Cerebellar nuclear complex (tissue), 1 donor: ENCODE data around the gene XRRA1.
"Not testable (repeated sequence)": the region's sequence is repeated elsewhere in the genome, so short reads cannot be mapped to it uniquely, and the experiment has no call there.

Experiments
- DNase-seq, 2 experiments: peaks; one replicate each; lab custom pipeline; 2025; lab: John Stamatoyannopoulos, UW

XRRA1 gene

GRCh38 chr11:74895340-74896116, 53.4 kb downstream of the XRRA1 start:
- DNase-seq = no peak

- not testable (repeated sequence) for DNase-seq
These were observed 55.9 kb downstream of the XRRA1 start for GRCh38 chr11:74893015-74893414.

- no peak for DNase-seq
These were observed 71.8 kb downstream of the XRRA1 start for GRCh38 chr11:74877132-74877531.

GRCh38 chr11:74871037-74871436, 77.9 kb downstream of the XRRA1 start:
- DNase-seq = no peak

GRCh38 chr11:74870485-74870884, 78.4 kb downstream of the XRRA1 start:
- DNase-seq = no peak

- no peak for DNase-seq
These were observed 82.3 kb downstream of the XRRA1 start for GRCh38 chr11:74866557-74866956.

- DNase-seq = no peak
These were observed 85.5 kb downstream of the XRRA1 start for GRCh38 chr11:74863410-74863809.

- no peak for DNase-seq
These were observed 88.1 kb downstream of the XRRA1 start for GRCh38 chr11:74860743-74861142.

GRCh38 chr11:74853223-74853622, 95.7 kb downstream of the XRRA1 start:
- no peak for DNase-seq

- DNase-seq = no peak
These were observed 99.1 kb downstream of the XRRA1 start for GRCh38 chr11:74849525-74850391.

- no peak for DNase-seq
These were observed 101.0 kb downstream of the XRRA1 start for GRCh38 chr11:74847895-74848294.

GRCh38 chr11:74847395-74847794, 101.5 kb downstream of the XRRA1 start:
- no peak for DNase-seq

GRCh38 chr11:74846770-74847169, 102.1 kb downstream of the XRRA1 start:
- DNase-seq = no peak

GRCh38 chr11:74845978-74846517, 102.8 kb downstream of the XRRA1 start:
- no peak for DNase-seq

- DNase-seq = no peak
These were observed 104.0 kb downstream of the XRRA1 start for GRCh38 chr11:74844865-74845264.

- no peak for DNase-seq
These were observed 104.8 kb downstream of the XRRA1 start for GRCh38 chr11:74844072-74844471.

- DNase-seq = no peak
These were observed 105.9 kb downstream of the XRRA1 start for GRCh38 chr11:74842967-74843366.

GRCh38 chr11:74840486-74840885, 108.4 kb downstream of the XRRA1 start:
- no peak for DNase-seq

- no peak for DNase-seq
These were observed 108.9 kb downstream of the XRRA1 start for GRCh38 chr11:74839971-74840370.

- DNase-seq = no peak
These were observed 109.4 kb downstream of the XRRA1 start for GRCh38 chr11:74839446-74839845.

- no peak for DNase-seq
These were observed 110.7 kb downstream of the XRRA1 start for GRCh38 chr11:74838188-74838587.

GRCh38 chr11:74837191-74837590, 111.7 kb downstream of the XRRA1 start:
- no peak for DNase-seq

GRCh38 chr11:74826901-74827300, 122.0 kb downstream of the XRRA1 start:
- DNase-seq = no peak
